ENCODE data around the gene FLRT2. TPM values are rescaled to one million over a fixed set of nuclear protein-coding genes. Genes with fewer than 3 reads are reported as not detected.

The FLRT2 gene
- total RNA-seq, 2 donors from 2014 or later: 8.9 to 20.5 TPM

- intact Hi-C loops (cut with DNase I): no loop called here
- ATAC-seq (no peak), DNase-seq (no peak)
These were observed 19.8 kb downstream of the FLRT2 start for GRCh38 chr14:85549697-85550096.

DNA sequence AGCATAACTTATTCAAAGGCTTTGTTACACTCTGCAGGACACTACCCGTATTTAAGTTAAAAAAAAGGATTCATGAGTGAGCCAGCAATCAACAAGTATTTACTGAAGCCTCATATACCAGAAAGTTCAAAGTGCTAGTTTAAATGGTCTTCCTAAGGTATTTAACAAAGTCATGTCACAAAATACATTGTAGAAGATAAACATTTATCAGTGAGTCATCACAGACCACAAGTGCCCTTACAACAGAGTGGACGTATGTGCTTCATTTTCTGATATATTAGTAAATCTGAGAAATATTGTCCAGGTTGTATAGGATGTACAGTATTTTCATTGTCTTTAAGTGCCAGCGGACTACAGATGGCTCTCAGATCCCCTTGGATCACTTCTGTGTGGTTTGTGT lies 24.2 kb downstream of the FLRT2 start:
- intact Hi-C loops (cut with DNase I): no loop called here
- DNase-seq (no peak), ATAC-seq (no peak)

GRCh38 chr14:85556267-85556666 lies 26.3 kb downstream of the FLRT2 start:
- DNase-seq: no peak
- no peak for ATAC-seq
- intact Hi-C loops (cut with DNase I): no loop called here

GRCh38 chr14:85558505-85558904 lies 28.6 kb downstream of the FLRT2 start:
- intact Hi-C loops (cut with DNase I): no loop called here
- ATAC-seq: no peak
- DNase-seq: no peak

DNA sequence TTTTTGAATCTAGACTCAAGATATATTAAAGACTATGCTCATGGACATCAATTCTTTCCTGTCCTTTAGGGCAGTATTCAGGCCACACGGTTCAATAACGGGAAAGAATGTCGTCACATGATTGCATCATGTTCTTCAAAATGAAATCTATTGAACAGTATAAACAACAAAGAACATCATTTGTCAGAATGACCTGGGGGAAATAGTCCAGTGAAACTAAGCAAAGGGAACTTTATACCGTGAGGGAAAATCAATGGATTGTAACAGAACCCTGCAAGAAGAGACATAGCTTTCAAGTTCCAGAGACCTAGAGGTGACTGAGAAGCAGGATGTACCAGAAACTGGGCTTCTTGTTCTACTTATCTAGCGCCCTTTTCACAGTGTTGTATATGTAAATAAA lies 32.7 kb downstream of the FLRT2 start:
- DNase-seq (no peak), ATAC-seq (no peak)
- intact Hi-C loops (cut with DNase I): no loop called here

GRCh38 chr14:85564841-85565527 lies 35.0 kb downstream of the FLRT2 start:
- ATAC-seq: no peak
- intact Hi-C loops (cut with DNase I): no loop called here

GRCh38 chr14:85565862-85566296 lies 35.9 kb downstream of the FLRT2 start:
- intact Hi-C loops (cut with DNase I): no loop called here
- peak in 1 of 2 donors; percentile 44 for ATAC-seq
- DNase-seq: no peak

More at GRCh38 chr14:85564841-85565527, 35.0 kb downstream of the FLRT2 start:
- DNase-seq: no peak

GRCh38 chr14:85566603-85567002 lies 36.7 kb downstream of the FLRT2 start:
- peak in 1 of 2 donors; percentile 56 for ATAC-seq
- intact Hi-C loops (cut with DNase I): no loop called here
- no peak for DNase-seq

- DNase-seq (no peak), ATAC-seq (no peak)
- intact Hi-C loops (cut with DNase I): no loop called here
These were observed 42.1 kb downstream of the FLRT2 start for GRCh38 chr14:85572011-85572410.

DNA sequence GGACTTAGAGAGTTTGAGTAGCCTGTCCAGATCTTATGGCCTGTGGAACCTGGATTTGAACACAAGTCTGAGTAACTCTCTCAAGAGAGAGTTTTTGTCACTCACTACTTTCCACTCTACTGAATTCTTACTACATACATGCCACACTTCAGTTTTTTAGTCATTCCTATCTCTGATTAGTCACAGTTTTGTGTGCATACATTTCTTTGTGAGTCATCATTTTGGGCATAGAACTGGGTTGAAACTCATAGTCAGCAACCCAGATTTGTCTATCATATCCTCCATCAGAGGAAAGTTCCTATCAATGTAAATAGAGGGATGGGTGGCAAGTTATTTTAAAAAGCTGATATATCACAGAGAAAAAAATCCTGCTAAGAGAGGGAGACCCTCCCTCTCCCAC lies 42.9 kb downstream of the FLRT2 start:
- DNase-seq (no peak), ATAC-seq (peak in 1 of 2 donors; percentile 52)
- intact Hi-C loops (cut with DNase I): no loop called here

DNA sequence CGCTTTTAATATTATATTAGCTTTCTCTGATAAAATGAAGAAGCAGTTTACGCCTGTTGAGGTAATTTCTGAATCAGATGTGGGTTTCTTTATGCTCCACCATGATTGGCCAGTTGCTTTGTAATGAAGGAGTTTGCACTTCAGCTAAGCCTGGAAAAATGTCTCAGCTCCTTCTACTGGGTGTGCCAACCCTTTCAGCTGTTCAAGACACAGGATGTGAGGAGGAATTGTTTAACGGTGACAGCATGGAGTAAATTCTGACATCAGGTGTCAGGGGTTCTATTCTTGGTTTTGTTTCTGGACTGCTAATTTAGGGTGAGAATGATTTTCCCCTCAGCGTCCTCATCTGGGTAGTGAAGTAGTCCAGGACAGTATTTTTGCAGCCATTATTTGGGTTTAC lies 43.5 kb downstream of the FLRT2 start:
- DNase-seq (no peak), ATAC-seq (no peak)
- intact Hi-C loops (cut with DNase I): no loop called here

GRCh38 chr14:85574853-85575616 lies 45.1 kb downstream of the FLRT2 start:
- DNase-seq (no peak), ATAC-seq (no peak)
- intact Hi-C loops (cut with DNase I): no loop called here

- DNase-seq: no peak
- ATAC-seq: no peak
- intact Hi-C loops (cut with DNase I): no loop called here
These were observed 45.6 kb downstream of the FLRT2 start for GRCh38 chr14:85575617-85575898.

GRCh38 chr14:85576218-85576617 lies 46.3 kb downstream of the FLRT2 start:
- intact Hi-C loops (cut with DNase I): no loop called here
- DNase-seq (no peak), ATAC-seq (no peak)

DNA sequence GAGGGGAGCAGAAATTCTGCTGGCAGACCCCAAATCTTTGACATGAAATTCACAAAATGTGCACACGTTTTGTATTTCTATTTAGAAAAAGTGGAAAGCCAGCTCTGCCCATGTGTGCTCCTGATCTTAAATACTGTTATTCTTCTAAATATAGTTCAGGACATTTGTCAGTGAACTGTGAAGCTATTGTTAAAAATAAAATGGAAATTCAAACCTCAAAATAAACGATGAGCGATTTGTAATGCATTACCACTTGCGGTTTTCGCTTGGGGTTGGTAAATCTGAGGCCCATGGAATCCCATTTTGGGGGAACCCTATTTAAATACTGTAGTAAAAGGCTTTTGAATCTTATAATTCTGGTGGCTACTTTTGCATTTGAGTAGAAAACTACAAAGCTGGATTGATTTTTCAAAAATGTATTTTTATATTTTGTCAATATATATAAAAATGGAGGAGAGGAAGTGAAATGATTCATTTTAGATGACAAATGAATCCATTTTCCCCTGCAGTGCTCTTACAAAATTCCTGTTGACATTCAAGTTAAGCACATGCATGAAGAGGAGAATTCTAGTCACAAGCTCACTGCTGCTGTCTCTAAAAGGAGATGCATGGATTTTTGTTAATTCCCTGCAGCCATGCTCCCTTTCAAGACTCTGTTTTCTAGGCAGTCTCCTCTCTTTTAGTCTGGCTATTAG lies 47.1 kb downstream of the FLRT2 start:
- intact Hi-C loops (cut with DNase I): no loop called here
- ATAC-seq (no peak), DNase-seq (no peak)

DNA sequence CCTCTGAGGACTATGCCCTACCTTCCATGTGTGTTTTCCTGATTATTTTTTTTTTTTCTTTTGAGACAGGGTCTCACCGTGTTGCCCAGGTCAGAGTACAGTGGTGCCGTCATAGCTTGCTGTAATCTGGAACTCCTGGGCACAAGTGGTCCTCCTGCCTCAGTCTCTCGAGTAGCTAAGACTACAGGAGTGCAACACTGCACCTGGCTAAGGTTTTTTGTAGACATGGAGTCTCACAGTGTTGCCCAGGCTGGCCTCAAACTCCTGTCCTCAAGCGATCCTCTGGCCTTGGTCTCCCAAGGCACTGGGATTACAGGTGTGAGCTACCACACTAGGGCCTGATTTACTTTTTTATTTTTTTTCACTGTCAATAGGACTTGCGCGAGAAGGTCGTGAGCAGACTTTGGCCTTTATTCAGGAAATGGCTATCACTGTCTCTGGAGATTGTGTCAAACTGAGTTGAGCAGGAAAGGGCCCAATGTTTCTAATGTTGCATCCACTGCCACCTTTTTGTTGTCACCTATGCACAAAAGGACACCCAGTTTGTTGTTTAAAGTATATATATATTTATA lies 47.7 kb downstream of the FLRT2 start:
- DNase-seq (no peak), ATAC-seq (no peak)
- intact Hi-C loops (cut with DNase I): no loop called here

- intact Hi-C loops (cut with DNase I): no loop called here
- DNase-seq (no peak), ATAC-seq (no peak)
These were observed 48.4 kb downstream of the FLRT2 start for GRCh38 chr14:85578357-85578756.

DNA sequence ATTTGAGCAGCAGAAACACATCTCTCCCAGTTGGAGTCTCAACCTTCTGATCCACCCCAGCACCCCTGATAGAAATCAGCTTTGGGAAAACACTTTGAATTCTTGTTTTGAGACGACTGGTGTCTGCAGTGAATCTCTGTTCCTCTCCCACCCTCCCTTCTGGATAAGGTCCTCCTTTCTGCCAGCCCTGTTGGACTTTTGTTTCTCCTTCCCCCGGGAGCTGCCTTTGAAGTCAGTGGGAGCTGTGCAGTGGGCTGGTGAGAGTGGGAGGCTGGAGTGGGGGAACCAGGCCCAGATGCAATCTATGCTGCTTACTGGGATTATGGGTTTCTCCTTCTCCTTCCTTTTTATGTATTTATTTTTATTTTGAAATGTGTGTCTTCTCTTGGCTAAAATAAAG lies 49.0 kb downstream of the FLRT2 start:
- intact Hi-C loops (cut with DNase I): no loop called here
- DNase-seq: no peak
- ATAC-seq: no peak

DNA sequence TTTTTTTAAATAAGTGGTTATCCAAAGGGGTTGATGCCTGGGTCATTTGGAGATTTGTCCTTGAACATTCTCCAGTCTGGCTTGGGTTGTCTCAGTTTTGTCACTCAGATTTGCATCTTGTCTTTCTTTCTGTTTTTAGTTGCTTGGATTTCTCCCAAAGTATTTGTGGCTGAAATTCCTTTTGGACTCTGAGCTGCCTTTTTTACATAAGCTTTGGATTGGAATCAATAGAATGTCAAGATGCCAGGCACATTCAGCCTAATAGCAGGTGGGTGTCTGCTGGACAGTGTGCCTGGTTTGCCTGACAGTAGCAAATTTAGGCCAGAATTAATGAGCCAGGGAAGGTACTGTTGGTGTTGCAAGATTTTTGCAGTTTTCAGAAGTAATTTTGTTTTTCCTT lies 50.0 kb downstream of the FLRT2 start:
- intact Hi-C loops (cut with DNase I): no loop called here
- DNase-seq (no peak), ATAC-seq (no peak)

GRCh38 chr14:85580536-85581140 lies 50.7 kb downstream of the FLRT2 start:
- peak in 1 of 2 donors; percentile 37 for ATAC-seq
- no peak for DNase-seq
- intact Hi-C loops (cut with DNase I): no loop called here
